ENCODE data around the gene IL21R. TPM values are rescaled to one million over a fixed set of nuclear protein-coding genes. Genes with fewer than 3 reads are reported as not detected.

IL21R gene
- 0.82 TPM for total RNA-seq

GRCh38 chr16:27401768-27402568 is at the start of gene IL21R:
Gene IL21R (plus strand): TSS chr16:27402174. CDS start chr16:27430072, 27,898 bp downstream.
- peak; percentile 95 for DNase-seq

GRCh38 chr16:27353853-27354252 is 48.1 kb upstream of the IL21R start:
- no peak for DNase-seq

GRCh38 chr16:27355610-27356009 is 46.4 kb upstream of the IL21R start:
- DNase-seq, result no peak

GRCh38 chr16:27356794-27357193 is 45.2 kb upstream of the IL21R start:
- no peak for DNase-seq

GRCh38 chr16:27359051-27359450 is 42.9 kb upstream of the IL21R start:
- no peak for DNase-seq

- no peak for DNase-seq
Measured at GRCh38 chr16:27359615-27360014, 42.4 kb upstream of the IL21R start.

GRCh38 chr16:27361987-27362386 is 40.0 kb upstream of the IL21R start:
- no peak for DNase-seq

GRCh38 chr16:27362570-27363245 is 39.3 kb upstream of the IL21R start:
- no peak for DNase-seq

- no peak for DNase-seq
Measured at GRCh38 chr16:27363246-27363632, 38.7 kb upstream of the IL21R start.

GRCh38 chr16:27363797-27364196 is 38.2 kb upstream of the IL21R start:
- DNase-seq, result no peak

- DNase-seq, result no peak
Measured at GRCh38 chr16:27364493-27365141, 37.4 kb upstream of the IL21R start.

- no peak for DNase-seq
Measured at GRCh38 chr16:27365142-27366089, 36.6 kb upstream of the IL21R start.

- DNase-seq, result no peak
Measured at GRCh38 chr16:27366687-27367460, 35.1 kb upstream of the IL21R start.

- DNase-seq, result peak; percentile 85
Measured at GRCh38 chr16:27367461-27368357, 34.3 kb upstream of the IL21R start.

GRCh38 chr16:27368358-27368722 is 33.6 kb upstream of the IL21R start:
- no peak for DNase-seq

GRCh38 chr16:27369806-27370205 is 32.2 kb upstream of the IL21R start:
- DNase-seq, result no peak

GRCh38 chr16:27370318-27370717 is 31.7 kb upstream of the IL21R start:
- DNase-seq, result no peak

- DNase-seq, result no peak
Measured at GRCh38 chr16:27373312-27373711, 28.7 kb upstream of the IL21R start.

GRCh38 chr16:27374221-27374803 is 27.7 kb upstream of the IL21R start:
- no peak for DNase-seq

Data from tongue (tissue), 2 donors.